Measurements from ENCODE around the gene DCTN4. TPM values are rescaled to one million over a fixed set of nuclear protein-coding genes. Genes with fewer than 3 reads are reported as not detected.

DCTN4 gene
- total and polyA plus RNA-seq, 2 experiments from 2014 or later, result 15.4 to 41.8 TPM

GRCh38 chr5:150706776-150707390 is 51.9 kb downstream of the DCTN4 start (continued):
- TF ChIP-seq, protein P1, sequence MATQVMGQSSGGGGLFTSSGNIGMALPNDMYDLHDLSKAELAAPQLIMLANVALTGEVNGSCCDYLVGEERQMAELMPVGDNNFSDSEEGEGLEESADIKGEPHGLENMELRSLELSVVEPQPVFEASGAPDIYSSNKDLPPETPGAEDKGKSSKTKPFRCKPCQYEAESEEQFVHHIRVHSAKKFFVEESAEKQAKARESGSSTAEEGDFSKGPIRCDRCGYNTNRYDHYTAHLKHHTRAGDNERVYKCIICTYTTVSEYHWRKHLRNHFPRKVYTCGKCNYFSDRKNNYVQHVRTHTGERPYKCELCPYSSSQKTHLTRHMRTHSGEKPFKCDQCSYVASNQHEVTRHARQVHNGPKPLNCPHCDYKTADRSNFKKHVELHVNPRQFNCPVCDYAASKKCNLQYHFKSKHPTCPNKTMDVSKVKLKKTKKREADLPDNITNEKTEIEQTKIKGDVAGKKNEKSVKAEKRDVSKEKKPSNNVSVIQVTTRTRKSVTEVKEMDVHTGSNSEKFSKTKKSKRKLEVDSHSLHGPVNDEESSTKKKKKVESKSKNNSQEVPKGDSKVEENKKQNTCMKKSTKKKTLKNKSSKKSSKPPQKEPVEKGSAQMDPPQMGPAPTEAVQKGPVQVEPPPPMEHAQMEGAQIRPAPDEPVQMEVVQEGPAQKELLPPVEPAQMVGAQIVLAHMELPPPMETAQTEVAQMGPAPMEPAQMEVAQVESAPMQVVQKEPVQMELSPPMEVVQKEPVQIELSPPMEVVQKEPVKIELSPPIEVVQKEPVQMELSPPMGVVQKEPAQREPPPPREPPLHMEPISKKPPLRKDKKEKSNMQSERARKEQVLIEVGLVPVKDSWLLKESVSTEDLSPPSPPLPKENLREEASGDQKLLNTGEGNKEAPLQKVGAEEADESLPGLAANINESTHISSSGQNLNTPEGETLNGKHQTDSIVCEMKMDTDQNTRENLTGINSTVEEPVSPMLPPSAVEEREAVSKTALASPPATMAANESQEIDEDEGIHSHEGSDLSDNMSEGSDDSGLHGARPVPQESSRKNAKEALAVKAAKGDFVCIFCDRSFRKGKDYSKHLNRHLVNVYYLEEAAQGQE (IDR thresholded peaks at IDR 0.05; ENCODE audit: unreplicated experiment), result no peak
- TF ChIP-seq EZH2phosphoT487 (IDR thresholded peaks at IDR 0.05; ENCODE audit: unreplicated experiment) (no peak), JUNB (IDR thresholded peaks at IDR 0.05; ENCODE audit: unreplicated experiment) (no peak), EZH2 (IDR thresholded peaks at IDR 0.05; ENCODE audit: low read depth, unreplicated experiment) (no peak), ZNF331 (CRISPR knock-in tag; IDR thresholded peaks at IDR 0.05; ENCODE audit: low read depth) (no peak), NANOG (IDR thresholded peaks at IDR 0.05; ENCODE audit: borderline replicate concordance) (no peak), CREB1 (CRISPR knock-in tag; IDR thresholded peaks at IDR 0.05; ENCODE audit: low read depth) (no peak), STAT1 (IDR thresholded peaks at IDR 0.05; ENCODE audit: unreplicated experiment) (no peak)
- TF ChIP-seq, protein P2, sequence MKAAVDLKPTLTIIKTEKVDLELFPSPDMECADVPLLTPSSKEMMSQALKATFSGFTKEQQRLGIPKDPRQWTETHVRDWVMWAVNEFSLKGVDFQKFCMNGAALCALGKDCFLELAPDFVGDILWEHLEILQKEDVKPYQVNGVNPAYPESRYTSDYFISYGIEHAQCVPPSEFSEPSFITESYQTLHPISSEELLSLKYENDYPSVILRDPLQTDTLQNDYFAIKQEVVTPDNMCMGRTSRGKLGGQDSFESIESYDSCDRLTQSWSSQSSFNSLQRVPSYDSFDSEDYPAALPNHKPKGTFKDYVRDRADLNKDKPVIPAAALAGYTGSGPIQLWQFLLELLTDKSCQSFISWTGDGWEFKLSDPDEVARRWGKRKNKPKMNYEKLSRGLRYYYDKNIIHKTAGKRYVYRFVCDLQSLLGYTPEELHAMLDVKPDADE (IDR thresholded peaks at IDR 0.05), result no peak

- Histone ChIP-seq H3K4me2 (no peak overlapping the region), H3K27ac (ENCODE audit: low read depth) (no peak overlapping the region), H3K4me1 (ENCODE audit: insufficient read depth) (peaks cover 4% of the 10 kb centered on the region; the same call in 1 of the 2 replicates), H3F3A (replicated peaks; ENCODE audit: low read depth) (no peaks in the 10 kb centered on the region; the same call in 1 of the 2 replicates), H3K36me3 (ENCODE audit: insufficient read depth) (0 out of 2 replicates have a peak, but pooled peaks cover 5% of the 10 kb centered on the region), H3K79me2 (replicated peaks; ENCODE audit: insufficient read depth) (peaks cover 17% of the 10 kb centered on the region), H3K9me2 (ENCODE audit: insufficient read depth) (no peaks in the 10 kb centered on the region), H4K20me1 (replicated peaks; ENCODE audit: insufficient read depth) (peaks cover 4% of the 10 kb centered on the region; the same call in 1 of the 2 replicates), H3K27me3 (ENCODE audit: insufficient read depth) (no peaks in the 10 kb centered on the region), H2AFZ (no peak overlapping the region), H3K4me3 (no peak overlapping the region)
- Mint-ChIP-seq H3K4me1 (no peaks in the 10 kb centered on the region; the same call in 2 of the 3 replicates), H3K9me3 (no peaks in the 10 kb centered on the region), H3K27ac (no peak overlapping the region), H3K27me3 (ENCODE audit: insufficient read depth, low read depth, poor library complexity) (peaks cover 2% of the 10 kb centered on the region), H3K4me3 (no peak overlapping the region), H3K36me3 (ENCODE audit: low read depth) (peaks cover 5% of the 10 kb centered on the region; the same call in 2 of the 3 replicates)
- ATAC-seq (no peak), DNase-seq (ENCODE audit: low spot score) (no peak)
- TF ChIP-seq, protein P1 (IDR thresholded peaks at IDR 0.05; ENCODE audit: unreplicated experiment), result no peak
- no peak for TF ChIP-seq CREB1 (CRISPR knock-in tag; IDR thresholded peaks at IDR 0.05; ENCODE audit: low read depth)
Measured at GRCh38 chr5:150703762-150704161, 55.1 kb downstream of the DCTN4 start.
